KOPT-K1 (cell line): ENCODE measurements around the gene ISG20.

Source experiments
- H3K27ac ChIP-seq: fragments of 200-600 bp; sonication (generic); 2 replicates; pipeline ENCODE4 v1.5.1; 2016; ENCODE audit warnings: antibody characterized with exemption, mild to moderate bottlenecking, low read depth, low read length; ENCODE audit not compliant: poor library complexity, severe bottlenecking
- H3K36me3 ChIP-seq: fragments of 200-600 bp; sonication (generic); 2 replicates; pipeline ENCODE4 v1.5.1; 2017; ENCODE audit warnings: antibody characterized with exemption, mild to moderate bottlenecking, low read length, moderate library complexity; ENCODE audit not compliant: insufficient read depth
- H3K9me3 ChIP-seq: fragments of 200-600 bp; sonication (generic); 2 replicates; pipeline ENCODE4 v1.5.1; 2017; ENCODE audit warnings: antibody characterized with exemption, low read length, mild to moderate bottlenecking; ENCODE audit not compliant: insufficient read depth, poor library complexity, severe bottlenecking

Gene ISG20

GRCh38 chr15:88696254-88696653 lies 57.4 kb downstream of the ISG20 start:
- no peaks in the 10 kb centered on the region for H3K36me3 ChIP-seq
- H3K27ac ChIP-seq: no peak overlapping the region
- no peaks in the 10 kb centered on the region for H3K9me3 ChIP-seq

- Histone ChIP-seq H3K36me3 (no peaks in the 10 kb centered on the region), H3K27ac (no peak overlapping the region), H3K9me3 (no peaks in the 10 kb centered on the region)
Observed at GRCh38 chr15:88697276-88697675, 58.5 kb downstream of the ISG20 start.

- H3K27ac ChIP-seq: no peak overlapping the region
- no peaks in the 10 kb centered on the region for H3K9me3 ChIP-seq
- no peaks in the 10 kb centered on the region for H3K36me3 ChIP-seq
Observed at GRCh38 chr15:88699861-88700260, 61.0 kb downstream of the ISG20 start.

GRCh38 chr15:88700716-88701115 lies 61.9 kb downstream of the ISG20 start:
- Histone ChIP-seq H3K9me3 (no peaks in the 10 kb centered on the region), H3K27ac (no peak overlapping the region), H3K36me3 (no peaks in the 10 kb centered on the region)

GRCh38 chr15:88701561-88702095 lies 62.8 kb downstream of the ISG20 start:
- H3K9me3 ChIP-seq: no peaks in the 10 kb centered on the region
- no peak overlapping the region for H3K27ac ChIP-seq
- no peaks in the 10 kb centered on the region for H3K36me3 ChIP-seq

GRCh38 chr15:88702983-88703382 lies 64.2 kb downstream of the ISG20 start:
- no peaks in the 10 kb centered on the region for H3K9me3 ChIP-seq
- H3K27ac ChIP-seq: no peak overlapping the region
- H3K36me3 ChIP-seq: no peaks in the 10 kb centered on the region

GRCh38 chr15:88703533-88703932 lies 64.7 kb downstream of the ISG20 start:
- no peaks in the 10 kb centered on the region for H3K9me3 ChIP-seq
- no peaks in the 10 kb centered on the region for H3K36me3 ChIP-seq
- H3K27ac ChIP-seq: no peak overlapping the region

GRCh38 chr15:88704791-88705768 lies 66.3 kb downstream of the ISG20 start:
- Histone ChIP-seq H3K36me3 (no peaks in the 10 kb centered on the region), H3K27ac (no peak overlapping the region), H3K9me3 (no peaks in the 10 kb centered on the region)

GRCh38 chr15:88705769-88706165 lies 67.0 kb downstream of the ISG20 start:
- no peaks in the 10 kb centered on the region for H3K36me3 ChIP-seq
- H3K9me3 ChIP-seq: no peaks in the 10 kb centered on the region
- no peak overlapping the region for H3K27ac ChIP-seq
